ENCODE results near the gene ANXA10. TPM values are rescaled to one million over a fixed set of nuclear protein-coding genes. Genes with fewer than 3 reads are reported as not detected.
"Not testable (repeated sequence)": the region's sequence is repeated elsewhere in the genome, so short reads cannot be mapped to it uniquely, and the experiment has no call there.

Gene ANXA10
- total RNA-seq, 2 donors from 2014 or later = not detected

DNA sequence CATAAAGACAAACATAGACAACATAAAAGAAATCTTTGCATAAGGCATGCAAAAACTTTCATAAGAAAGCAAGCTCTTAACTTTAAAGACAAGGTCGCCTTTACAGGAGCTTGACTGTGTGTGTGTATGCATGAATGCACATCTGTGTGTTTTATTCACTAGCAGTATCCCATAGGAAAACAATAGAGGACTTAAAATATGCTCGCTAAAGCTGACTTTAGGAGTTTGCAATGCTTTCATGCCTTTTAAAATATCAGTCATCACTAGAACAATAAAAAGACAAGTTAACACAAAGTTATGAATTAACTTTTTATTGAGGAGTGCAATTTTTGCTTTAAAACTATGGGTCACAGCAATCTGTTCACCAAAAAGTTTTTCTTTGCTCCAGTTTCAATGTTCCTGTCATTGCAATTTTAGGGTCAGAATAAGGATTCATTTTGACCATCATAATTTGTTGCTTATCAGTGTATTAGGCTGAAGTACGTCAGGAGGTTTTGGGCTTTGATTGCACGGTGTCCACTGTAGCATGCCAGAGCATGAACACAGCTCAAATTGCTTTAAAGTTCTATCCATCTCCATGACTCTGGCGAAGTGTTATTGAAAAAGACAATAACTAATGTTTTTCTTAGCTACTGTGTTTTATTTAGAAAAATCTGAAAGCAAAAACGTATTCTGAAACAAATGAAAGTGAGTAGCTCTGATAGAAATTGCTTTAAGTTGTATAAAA lies 36.9 kb downstream of the ANXA10 start:
- H3K4me1 Mint-ChIP-seq (ENCODE audit: low read depth in 2 of 2) = no peaks in the 10 kb centered on the region
- H3K9me3 Mint-ChIP-seq = peaks cover 7% of the 10 kb centered on the region
- ATAC-seq (no peak), DNase-seq (ENCODE audit: low spot score) (no peak)
- H3K27ac Mint-ChIP-seq = no peak overlapping the region
- H3K36me3 Mint-ChIP-seq = no peaks in the 10 kb centered on the region
- no peak overlapping the region for H3K4me3 Mint-ChIP-seq
- no peaks in the 10 kb centered on the region for H3K27me3 Mint-ChIP-seq

DNA sequence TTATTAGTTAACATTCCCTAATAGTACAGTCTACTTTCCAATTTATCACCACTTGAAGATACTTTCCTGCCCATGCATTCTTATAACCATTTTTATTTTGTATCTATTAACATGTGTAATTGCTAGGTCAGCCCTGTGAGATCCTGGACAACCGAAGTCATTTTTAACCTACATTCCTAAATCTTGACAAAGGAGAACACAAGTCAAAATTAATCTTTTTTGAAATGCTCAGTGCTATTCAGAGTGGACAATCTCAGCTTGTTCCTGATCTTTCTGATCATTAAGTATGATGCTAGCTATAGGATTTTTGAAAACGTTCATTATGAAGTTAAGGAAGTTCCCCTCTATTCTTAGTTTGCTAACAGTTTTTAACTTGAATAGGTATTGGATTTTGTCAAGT lies 37.5 kb downstream of the ANXA10 start:
- Mint-ChIP-seq H3K27ac (no peak overlapping the region), H3K36me3 (no peaks in the 10 kb centered on the region), H3K9me3 (peaks cover 7% of the 10 kb centered on the region), H3K27me3 (no peaks in the 10 kb centered on the region), H3K4me3 (no peak overlapping the region), H3K4me1 (ENCODE audit: low read depth in 2 of 2) (no peaks in the 10 kb centered on the region)
- no peak for ATAC-seq
- no peak for DNase-seq (ENCODE audit: low spot score)

DNA sequence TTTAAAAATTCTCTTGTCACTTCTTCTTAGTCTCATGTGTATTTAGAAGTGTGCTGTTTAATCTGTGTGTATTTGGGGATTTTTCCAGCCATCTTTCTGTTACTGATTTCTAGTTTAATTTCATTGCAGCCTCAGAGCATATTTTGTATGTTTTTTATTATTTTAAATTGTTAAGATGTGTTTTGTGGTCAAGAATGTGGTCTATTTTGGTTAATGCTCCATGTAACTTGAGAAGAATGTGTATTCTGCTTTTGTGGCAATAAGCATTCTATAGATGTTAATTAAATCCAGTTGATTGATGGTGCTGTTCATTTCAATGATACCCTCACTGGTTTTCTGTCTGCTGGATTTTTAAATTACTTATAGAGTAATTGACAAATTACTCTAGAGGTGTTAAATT lies 38.9 kb downstream of the ANXA10 start:
- H3K27me3 Mint-ChIP-seq = no peaks in the 10 kb centered on the region
- no peaks in the 10 kb centered on the region for H3K36me3 Mint-ChIP-seq
- no peak overlapping the region for H3K27ac Mint-ChIP-seq
- no peaks in the 10 kb centered on the region for H3K4me1 Mint-ChIP-seq (ENCODE audit: low read depth in 2 of 2)
- H3K4me3 Mint-ChIP-seq = no peak overlapping the region
- ATAC-seq (no peak), DNase-seq (ENCODE audit: low spot score) (no peak)
- H3K9me3 Mint-ChIP-seq = peaks cover 7% of the 10 kb centered on the region

DNA sequence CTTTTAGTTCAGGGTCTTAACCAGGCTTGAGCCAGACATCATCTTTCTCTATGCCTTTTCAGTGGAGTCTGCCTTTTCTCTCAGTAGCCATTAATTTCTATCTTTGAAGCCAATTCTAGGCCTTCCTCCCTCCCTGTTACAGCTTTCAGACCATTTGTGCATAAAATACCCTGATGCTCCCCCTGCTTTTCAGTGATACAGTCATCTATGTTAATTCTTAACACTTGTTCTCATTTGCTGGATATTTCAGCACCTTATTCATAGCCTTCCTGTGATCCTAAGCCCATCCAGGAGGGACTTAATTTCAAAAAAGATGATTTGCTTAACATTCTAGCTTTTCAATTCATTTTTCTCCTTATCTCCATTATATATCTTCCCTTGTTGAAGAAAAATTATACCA lies 42.3 kb downstream of the ANXA10 start:
- no peaks in the 10 kb centered on the region for H3K36me3 Mint-ChIP-seq
- H3K27ac Mint-ChIP-seq = no peak overlapping the region
- no peaks in the 10 kb centered on the region for H3K27me3 Mint-ChIP-seq
- ATAC-seq (no peak), DNase-seq (ENCODE audit: low spot score) (no peak)
- H3K9me3 Mint-ChIP-seq = peaks cover 3% of the 10 kb centered on the region
- H3K4me3 Mint-ChIP-seq = no peak overlapping the region
- H3K4me1 Mint-ChIP-seq (ENCODE audit: low read depth in 2 of 2) = no peaks in the 10 kb centered on the region

DNA sequence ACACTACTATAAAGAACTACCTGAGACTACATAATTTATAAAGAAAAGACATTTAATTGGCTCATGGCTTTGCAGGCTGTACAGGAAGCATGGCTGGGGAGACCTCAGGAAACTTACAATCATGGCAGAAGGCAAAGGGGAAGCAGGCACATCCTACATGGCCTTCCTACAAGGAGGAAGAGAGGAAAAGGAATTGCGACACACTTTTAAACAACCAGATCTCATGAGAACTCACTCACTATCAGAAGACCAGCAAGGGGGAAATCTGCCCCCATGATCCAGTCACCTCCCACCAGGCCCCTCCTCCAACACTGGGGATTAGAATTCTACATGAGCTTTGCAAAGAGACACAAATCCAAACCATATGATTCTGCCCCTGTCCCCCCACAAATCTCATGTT lies 43.5 kb downstream of the ANXA10 start:
- not testable (repeated sequence) for H3K27ac Mint-ChIP-seq; H3K4me3 Mint-ChIP-seq; H3K9me3 Mint-ChIP-seq; H3K36me3 Mint-ChIP-seq; DNase-seq (ENCODE audit: low spot score); H3K4me1 Mint-ChIP-seq (ENCODE audit: low read depth in 2 of 2); H3K27me3 Mint-ChIP-seq; ATAC-seq

DNA sequence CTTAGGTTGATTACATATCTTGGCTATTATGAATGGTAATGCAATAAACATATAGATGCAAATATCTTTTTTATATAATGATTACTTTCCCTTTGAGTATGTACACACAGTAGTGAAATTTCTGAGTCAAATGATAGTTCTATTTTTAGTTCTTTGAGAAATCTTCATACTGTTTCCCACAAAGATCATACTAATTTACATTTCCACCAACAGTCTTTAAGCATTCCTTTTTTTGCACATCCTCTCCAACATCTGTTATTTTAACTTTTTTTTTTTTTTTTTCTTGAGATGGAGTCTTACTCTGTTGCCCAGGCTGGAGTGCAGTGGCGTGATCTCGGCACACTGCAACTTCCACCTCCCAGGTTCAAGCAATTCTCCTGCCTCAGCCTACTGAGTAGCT lies 45.4 kb downstream of the ANXA10 start:
- not testable (repeated sequence) for H3K4me1 Mint-ChIP-seq (ENCODE audit: low read depth in 2 of 2); H3K36me3 Mint-ChIP-seq; H3K27me3 Mint-ChIP-seq; ATAC-seq; H3K4me3 Mint-ChIP-seq; H3K9me3 Mint-ChIP-seq; DNase-seq (ENCODE audit: low spot score); H3K27ac Mint-ChIP-seq

DNA sequence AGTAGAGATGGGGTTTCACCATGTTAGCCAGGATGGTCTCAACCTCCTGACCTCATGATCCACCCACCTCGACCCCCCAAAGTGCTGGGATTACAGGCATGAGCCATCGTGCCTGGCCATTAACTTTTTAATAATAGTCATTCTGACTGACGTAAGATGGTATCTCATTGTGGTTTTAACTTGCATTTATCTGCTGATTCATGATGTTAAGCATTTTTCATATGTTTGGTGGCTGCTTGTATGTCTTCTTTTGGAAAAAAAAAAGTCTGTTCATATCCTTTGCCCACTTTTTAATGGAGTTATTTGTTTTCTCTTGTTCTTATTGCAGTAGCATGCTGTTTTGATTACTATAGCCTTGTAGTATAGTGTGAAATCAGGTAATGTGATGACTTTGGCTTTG lies 45.8 kb downstream of the ANXA10 start:
- no peak overlapping the region for H3K4me3 Mint-ChIP-seq
- H3K36me3 Mint-ChIP-seq = no peaks in the 10 kb centered on the region
- ATAC-seq = no peak
- H3K27ac Mint-ChIP-seq = no peak overlapping the region
- DNase-seq (ENCODE audit: low spot score) = no peak
- no peaks in the 10 kb centered on the region for H3K4me1 Mint-ChIP-seq (ENCODE audit: low read depth in 2 of 2)
- H3K27me3 Mint-ChIP-seq = peaks cover 0 to 7% of the 10 kb centered on the region in 2 donors
- no peaks in the 10 kb centered on the region for H3K9me3 Mint-ChIP-seq

DNA sequence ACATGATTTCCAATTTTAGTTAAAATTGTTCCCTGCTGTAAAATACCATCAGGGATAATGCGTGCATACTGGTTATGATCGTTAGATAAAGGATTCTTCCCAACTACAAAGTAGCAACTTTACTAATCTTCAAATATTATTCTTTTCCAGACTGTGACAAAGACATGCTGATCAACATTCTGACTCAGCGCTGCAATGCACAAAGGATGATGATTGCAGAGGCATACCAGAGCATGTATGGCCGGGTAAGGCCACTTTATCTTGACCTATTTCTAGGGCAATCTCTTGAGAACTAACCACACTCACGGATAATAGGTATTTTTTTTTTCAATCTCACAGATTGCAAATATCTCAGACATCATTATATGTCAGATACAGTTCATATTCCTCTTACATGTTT lies 47.0 kb downstream of the ANXA10 start:
- DNase-seq (ENCODE audit: low spot score) = no peak
- H3K27ac Mint-ChIP-seq = no peak overlapping the region
- no peaks in the 10 kb centered on the region for H3K36me3 Mint-ChIP-seq
- no peak for ATAC-seq
- H3K4me3 Mint-ChIP-seq = no peak overlapping the region
- no peaks in the 10 kb centered on the region for H3K4me1 Mint-ChIP-seq (ENCODE audit: low read depth in 2 of 2)
- H3K9me3 Mint-ChIP-seq = no peaks in the 10 kb centered on the region
- peaks cover 0 to 7% of the 10 kb centered on the region in 2 donors for H3K27me3 Mint-ChIP-seq

DNA sequence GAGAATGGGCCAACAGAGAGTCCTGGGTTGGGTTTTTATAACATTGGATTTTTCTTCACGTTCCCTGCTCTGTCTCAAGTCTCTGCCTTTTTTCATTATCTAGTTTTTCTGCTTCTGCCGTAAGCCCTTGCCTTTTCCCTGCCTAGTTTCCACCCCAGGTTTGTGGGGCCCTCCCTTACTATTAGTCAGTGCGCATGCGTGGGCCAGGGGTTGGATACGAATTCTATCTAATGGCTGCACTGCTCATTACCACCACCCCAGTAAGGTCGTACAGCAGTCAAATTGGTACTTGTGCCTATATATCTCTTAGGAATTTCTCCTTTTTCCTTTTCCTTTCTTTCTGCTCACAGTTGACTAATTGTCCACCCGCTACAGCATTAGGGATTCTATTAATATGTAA lies 49.4 kb downstream of the ANXA10 start:
- no peaks in the 10 kb centered on the region for H3K9me3 Mint-ChIP-seq
- ATAC-seq (no peak), DNase-seq (ENCODE audit: low spot score) (no peak)
- H3K4me3 Mint-ChIP-seq = no peak overlapping the region
- H3K4me1 Mint-ChIP-seq (ENCODE audit: low read depth in 2 of 2) = no peaks in the 10 kb centered on the region
- H3K36me3 Mint-ChIP-seq = no peaks in the 10 kb centered on the region
- no peak overlapping the region for H3K27ac Mint-ChIP-seq
- peaks cover 0 to 7% of the 10 kb centered on the region in 2 donors for H3K27me3 Mint-ChIP-seq

DNA sequence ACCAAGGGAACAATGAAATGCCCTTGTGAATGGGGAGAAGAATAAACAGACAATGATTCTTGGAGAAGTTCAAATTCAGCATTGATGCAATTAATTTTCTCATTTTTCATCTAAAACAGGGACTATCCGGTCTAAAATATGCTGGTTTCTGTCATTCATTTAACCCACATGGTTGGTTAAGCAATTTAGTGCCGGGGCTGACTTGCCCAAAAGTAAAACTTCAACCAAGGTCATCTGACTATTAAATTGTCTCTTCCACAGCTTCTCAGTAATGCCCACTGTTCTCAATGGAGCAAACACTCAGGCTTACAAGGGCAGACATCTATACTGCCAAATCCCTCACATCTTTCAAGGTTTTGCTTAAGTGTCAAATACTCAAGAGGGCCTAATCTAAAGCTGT lies 51.3 kb downstream of the ANXA10 start:
- Mint-ChIP-seq H3K4me3 (no peak overlapping the region), H3K4me1 (ENCODE audit: low read depth in 2 of 2) (no peaks in the 10 kb centered on the region), H3K36me3 (no peaks in the 10 kb centered on the region), H3K27ac (no peak overlapping the region), H3K27me3 (peaks cover 0 to 7% of the 10 kb centered on the region in 2 donors), H3K9me3 (no peaks in the 10 kb centered on the region)
- DNase-seq (ENCODE audit: low spot score) (no peak), ATAC-seq (no peak)

DNA sequence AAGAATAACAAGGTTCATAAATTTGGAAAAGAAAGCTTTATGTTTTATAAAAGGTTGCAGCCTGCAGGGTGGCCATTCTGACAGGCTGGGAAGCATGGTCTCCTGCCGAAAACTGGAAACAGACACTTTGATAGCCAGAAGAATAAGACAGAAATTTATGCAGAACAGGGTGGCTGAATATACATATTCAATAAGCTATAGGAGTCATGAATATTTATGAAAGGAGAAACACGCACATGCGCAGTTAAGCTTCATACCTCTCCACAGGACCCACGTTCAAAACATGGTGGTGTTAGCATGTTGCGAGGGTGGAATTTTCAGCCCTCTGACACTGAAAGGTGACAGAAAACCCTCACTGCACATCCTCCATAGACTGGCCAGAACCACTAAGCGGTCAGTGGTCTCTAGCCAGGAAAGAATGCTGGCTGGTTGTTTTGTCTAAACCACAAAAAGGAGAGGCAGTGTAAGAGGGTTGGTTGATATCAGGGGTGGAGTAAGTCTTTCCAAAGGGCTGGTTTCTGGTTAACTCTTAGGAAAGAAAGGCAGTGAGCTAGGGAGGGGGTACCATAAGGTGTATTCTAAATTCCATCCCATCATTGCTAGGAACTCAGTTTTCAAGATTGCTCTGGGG lies 58.2 kb downstream of the ANXA10 start:
- Mint-ChIP-seq H3K4me1 (ENCODE audit: low read depth in 2 of 2) (peaks cover 0 to 9% of the 10 kb centered on the region in 2 donors), H3K4me3 (no peak overlapping the region), H3K27me3 (peaks cover 0 to 20% of the 10 kb centered on the region in 2 donors), H3K9me3 (no peaks in the 10 kb centered on the region), H3K27ac (no peak overlapping the region), H3K36me3 (no peaks in the 10 kb centered on the region)
- ATAC-seq = no peak
- DNase-seq (ENCODE audit: low spot score) = no peak

DNA sequence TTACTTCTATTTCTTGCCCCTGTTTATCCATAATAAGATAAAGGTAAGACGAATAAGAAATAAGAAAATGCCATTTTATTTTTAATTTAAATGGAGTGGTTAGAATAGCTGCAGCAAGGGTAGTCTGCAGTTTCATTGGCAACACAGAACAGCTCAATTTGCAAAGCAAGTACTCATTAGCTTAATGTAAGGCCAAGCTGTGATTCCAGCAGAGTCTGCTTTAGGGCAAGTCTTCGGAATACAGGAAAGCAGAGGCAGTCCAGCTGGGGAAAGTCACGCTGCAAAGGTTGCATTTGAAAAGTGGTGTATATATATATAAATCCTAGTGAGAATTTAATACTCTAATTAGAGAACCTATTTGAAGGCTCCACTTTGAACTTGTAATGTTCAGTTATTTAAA lies 59.0 kb downstream of the ANXA10 start:
- Mint-ChIP-seq H3K27ac (no peak overlapping the region), H3K4me3 (no peak overlapping the region), H3K27me3 (peaks cover 0 to 20% of the 10 kb centered on the region in 2 donors), H3K4me1 (ENCODE audit: low read depth in 2 of 2) (peaks cover 0 to 9% of the 10 kb centered on the region in 2 donors), H3K36me3 (no peaks in the 10 kb centered on the region), H3K9me3 (no peaks in the 10 kb centered on the region)
- DNase-seq (ENCODE audit: low spot score) = no peak
- no peak for ATAC-seq

DNA sequence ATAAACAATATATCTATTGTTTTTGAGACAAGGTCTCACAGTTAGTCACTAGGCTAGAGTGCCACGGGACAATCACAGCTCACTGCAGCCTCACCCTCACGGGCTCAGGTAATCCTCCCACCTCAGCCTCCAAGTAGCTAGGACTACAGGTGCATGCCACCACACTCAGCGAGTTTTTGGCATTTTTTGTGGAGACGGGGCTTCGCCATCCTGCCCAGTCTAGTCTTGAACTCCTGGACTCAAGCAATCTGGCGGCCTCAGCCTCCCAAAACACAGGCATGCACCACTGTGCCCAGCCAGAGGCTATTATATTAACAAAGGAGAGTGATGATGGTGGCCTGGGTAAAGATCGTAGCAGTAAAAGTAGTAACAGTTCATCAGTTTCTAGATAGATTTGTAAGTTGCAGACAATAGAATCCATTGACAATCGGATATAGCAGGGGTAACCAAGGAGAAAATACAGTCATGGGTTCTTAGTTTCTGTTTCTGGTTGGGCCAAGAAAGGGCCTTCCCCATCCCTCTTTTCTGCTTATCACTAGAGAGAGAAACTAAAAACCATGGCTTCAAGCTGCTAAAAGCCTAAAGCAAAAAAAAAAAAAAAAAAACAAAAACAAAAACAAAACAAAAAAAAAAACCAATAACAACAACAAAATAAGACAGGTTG lies 60.6 kb downstream of the ANXA10 start:
- DNase-seq (ENCODE audit: low spot score) (no peak), ATAC-seq (no peak)
- Mint-ChIP-seq H3K27me3 (peaks cover 0 to 20% of the 10 kb centered on the region in 2 donors), H3K4me1 (ENCODE audit: low read depth in 2 of 2) (peaks cover 0 to 9% of the 10 kb centered on the region in 2 donors), H3K36me3 (no peaks in the 10 kb centered on the region), H3K4me3 (peak overlapping the region; percentile 70), H3K27ac (no peak overlapping the region), H3K9me3 (no peaks in the 10 kb centered on the region)
